ENCODE data around the gene MYT1. TPM values are rescaled to one million over a fixed set of nuclear protein-coding genes. Genes with fewer than 3 reads are reported as not detected.
"Not testable (repeated sequence)": the region's sequence is repeated elsewhere in the genome, so short reads cannot be mapped to it uniquely, and the experiment has no call there.

The MYT1 gene
- polyA plus RNA-seq, 3 donors, result not detected

- Mint-ChIP-seq H3K9me3 (peaks cover 0 to 15% (median 7%) of the 10 kb centered on the region in 7 donors), H3K4me1 (no peaks in the 10 kb centered on the region), H3K4me3 (no peak overlapping the region), H3K27me3 (ENCODE audit: low read depth in 3 of 3) (peaks cover 2 to 4% (median 3%) of the 10 kb centered on the region in 3 donors), H3K36me3 (no peaks in the 10 kb centered on the region), H3K27ac (peak overlapping the region in 1 of 7 donors; percentile 80)
- Histone ChIP-seq H3K4me1 (ENCODE audit: control insufficient read depth in 1 of 2, insufficient read depth in 2 of 2, low read length in 2 of 2) (no peaks in the 10 kb centered on the region), H3K79me2 (ENCODE audit: insufficient read depth, low read length) (no peaks in the 10 kb centered on the region), H3K4me2 (replicated peaks; ENCODE audit: extremely low read depth, low read length, poor library complexity, severe bottlenecking) (no peak overlapping the region), H3K27me3 (ENCODE audit: control insufficient read depth in 2 of 2, insufficient read depth in 2 of 2, low read length in 2 of 2) (no peaks in the 10 kb centered on the region), H3K9me3 (replicated peaks in 1 of 2; ENCODE audit: control insufficient read depth in 1 of 2, insufficient read depth in 1 of 2, low read length in 2 of 2) (peaks cover 0 to 12% of the 10 kb centered on the region in 2 donors), H3K9ac (ENCODE audit: insufficient read depth, low read length, poor library complexity, severe bottlenecking) (no peak overlapping the region), H3K27ac (ENCODE audit: low read depth in 1 of 2, low read length in 2 of 2) (no peak overlapping the region), H3K4me3 (replicated peaks in 1 of 3; ENCODE audit: low read depth in 2 of 3, low read length in 3 of 3) (no peak overlapping the region), H3K36me3 (replicated peaks in 1 of 2; ENCODE audit: control insufficient read depth in 1 of 2, insufficient read depth in 2 of 2, low read length in 2 of 2) (no peaks in the 10 kb centered on the region), H2AFZ (ENCODE audit: insufficient read depth, low read depth, low read length, poor library complexity, severe bottlenecking) (no peak overlapping the region), H4K20me1 (ENCODE audit: insufficient read depth, low read length) (no peaks in the 10 kb centered on the region)
- TF ChIP-seq CTCF (IDR thresholded peaks at IDR 0.05), result no peak
- DNase-seq, result no peak
- intact Hi-C loops (cut with micrococcal nuclease), result no loop called here
- no CpG with 5 or more reads among the region's 8 CpGs for WGBS (ENCODE audit: insufficient coverage)
Measured at GRCh38 chr20:64177384-64177783, 13.1 kb downstream of the MYT1 start.

- H2AFZ ChIP-seq (ENCODE audit: insufficient read depth, low read depth, low read length, poor library complexity, severe bottlenecking), result no peak overlapping the region
- no peak overlapping the region for H3K27ac ChIP-seq (ENCODE audit: low read depth in 1 of 2, low read length in 2 of 2)
- peaks cover 0 to 12% of the 10 kb centered on the region in 2 donors for H3K9me3 ChIP-seq (replicated peaks in 1 of 2; ENCODE audit: control insufficient read depth in 1 of 2, insufficient read depth in 1 of 2, low read length in 2 of 2)
- no peaks in the 10 kb centered on the region for H4K20me1 ChIP-seq (ENCODE audit: insufficient read depth, low read length)
- Mint-ChIP-seq H3K36me3 (no peaks in the 10 kb centered on the region), H3K4me1 (no peaks in the 10 kb centered on the region), H3K27me3 (ENCODE audit: low read depth in 3 of 3) (peaks cover 2 to 4% (median 3%) of the 10 kb centered on the region in 3 donors), H3K4me3 (no peak overlapping the region), H3K9me3 (peaks cover 1 to 15% (median 7%) of the 10 kb centered on the region in 7 donors), H3K27ac (no peak overlapping the region)
- H3K4me1 ChIP-seq (ENCODE audit: control insufficient read depth in 1 of 2, insufficient read depth in 2 of 2, low read length in 2 of 2), result no peaks in the 10 kb centered on the region
- H3K4me2 ChIP-seq (replicated peaks; ENCODE audit: extremely low read depth, low read length, poor library complexity, severe bottlenecking), result no peak overlapping the region
- no peak overlapping the region for H3K9ac ChIP-seq (ENCODE audit: insufficient read depth, low read length, poor library complexity, severe bottlenecking)
- 63% methylated on average over 1 of the region's 4 CpGs for whole genome bisulfite sequencing (ENCODE audit: insufficient coverage)
- intact Hi-C loops (cut with micrococcal nuclease), result no loop called here
- no peaks in the 10 kb centered on the region for H3K79me2 ChIP-seq (ENCODE audit: insufficient read depth, low read length)
- H3K4me3 ChIP-seq (replicated peaks in 1 of 3; ENCODE audit: low read depth in 2 of 3, low read length in 3 of 3), result no peak overlapping the region
- no peak for TF ChIP-seq CTCF (IDR thresholded peaks at IDR 0.05)
- H3K27me3 ChIP-seq (ENCODE audit: control insufficient read depth in 2 of 2, insufficient read depth in 2 of 2, low read length in 2 of 2), result no peaks in the 10 kb centered on the region
- DNase-seq, result no peak
- no peaks in the 10 kb centered on the region for H3K36me3 ChIP-seq (replicated peaks in 1 of 2; ENCODE audit: control insufficient read depth in 1 of 2, insufficient read depth in 2 of 2, low read length in 2 of 2)
Measured at GRCh38 chr20:64177787-64178186, 13.5 kb downstream of the MYT1 start.

GRCh38 chr20:64178925-64179324 lies 14.7 kb downstream of the MYT1 start:
- H4K20me1 ChIP-seq (ENCODE audit: insufficient read depth, low read length); H3K79me2 ChIP-seq (ENCODE audit: insufficient read depth, low read length); H3K36me3 Mint-ChIP-seq; H3K9ac ChIP-seq (ENCODE audit: insufficient read depth, low read length, poor library complexity, severe bottlenecking); H3K27me3 Mint-ChIP-seq (ENCODE audit: low read depth in 3 of 3); H3K4me3 Mint-ChIP-seq; intact Hi-C loops (cut with micrococcal nuclease); H3K4me1 Mint-ChIP-seq; H2AFZ ChIP-seq (ENCODE audit: insufficient read depth, low read depth, low read length, poor library complexity, severe bottlenecking); H3K4me3 ChIP-seq (replicated peaks in 1 of 3; ENCODE audit: low read depth in 2 of 3, low read length in 3 of 3); H3K36me3 ChIP-seq (replicated peaks in 1 of 2; ENCODE audit: control insufficient read depth in 1 of 2, insufficient read depth in 2 of 2, low read length in 2 of 2); H3K4me1 ChIP-seq (ENCODE audit: control insufficient read depth in 1 of 2, insufficient read depth in 2 of 2, low read length in 2 of 2); H3K27ac ChIP-seq (ENCODE audit: low read depth in 1 of 2, low read length in 2 of 2); H3K27me3 ChIP-seq (ENCODE audit: control insufficient read depth in 2 of 2, insufficient read depth in 2 of 2, low read length in 2 of 2); H3K4me2 ChIP-seq (replicated peaks; ENCODE audit: extremely low read depth, low read length, poor library complexity, severe bottlenecking); DNase-seq; H3K27ac Mint-ChIP-seq: not testable (repeated sequence)
- peaks cover 0 to 12% of the 10 kb centered on the region in 2 donors for H3K9me3 ChIP-seq (replicated peaks in 1 of 2; ENCODE audit: control insufficient read depth in 1 of 2, insufficient read depth in 1 of 2, low read length in 2 of 2)
- 93% methylated on average over 14 of the region's 20 CpGs for WGBS (ENCODE audit: insufficient coverage)
- H3K9me3 Mint-ChIP-seq, result peaks cover 2 to 15% (median 7%) of the 10 kb centered on the region in 7 donors

Measured in CD14-positive monocyte (primary cell).